Endothelial cell of umbilical vein (primary cell): ENCODE data around the gene FAM20B. TPM values are rescaled to one million over a fixed set of nuclear protein-coding genes. Genes with fewer than 3 reads are reported as not detected.

Source experiments
- BruUV-seq: library from RNA; stranded (reverse); fragments of 400-500 nt; replicated peaks from 2 replicates; lab custom pipeline; 2021; lab: Mats Ljungman, UMichigan
- CTCF ChIA-PET: fragments of 300-600, 350-600 bp; sonication (Branson Sonifier 250); formaldehyde crosslinking; loops from one replicate; lab custom pipeline; 2021; ENCODE audit warnings: antibody characterized with exemption, inconsistent platforms; lab: Charles Lee
- POLR2A ChIA-PET: fragments of 300-600, 350-600 bp; sonication (Branson Sonifier 250); formaldehyde crosslinking; loops from one replicate; lab custom pipeline; 2021; ENCODE audit warnings: antibody characterized with exemption, inconsistent platforms; lab: Charles Lee
- DNase-seq: peaks from one replicate; pipeline ENCODE4 v3.0.0-alpha.2; 2011; ENCODE audit warnings: low read depth, low spot score
- FAIRE-seq: peaks from 2 replicates; lab custom pipeline; 2011; peaks lifted over from hg19 to GRCh38; lab: Jason Lieb, UNC
- H2AFZ ChIP-seq: 2 replicates; pipeline ENCODE4 v1.6.0; 2012; ENCODE audit warnings: low read depth, low read length, control low read depth, inconsistent platforms
- H3K27ac ChIP-seq: 2 replicates; pipeline ENCODE4 v1.5.1; 2011; ENCODE audit warnings: low read depth, mild to moderate bottlenecking, control low read depth, low read length, moderate library complexity; ENCODE audit not compliant: insufficient read depth
- H3K27me3 ChIP-seq, 2 experiments: 2 replicates each; pipeline versions ENCODE4 v1.6.0 to v1.6.1; 2011; ENCODE audit warnings: low read length in 2 of 2, mixed read lengths in 1 of 2; ENCODE audit not compliant: control insufficient read depth in 2 of 2, insufficient read depth in 2 of 2
- H3K36me3 ChIP-seq, 2 experiments: 2 replicates in 1 of 2; 3 replicates in 1 of 2; pipeline ENCODE4 v1.5.1; 2011; ENCODE audit warnings: low read length in 2 of 2, mild to moderate bottlenecking in 1 of 2, moderate library complexity in 1 of 2; ENCODE audit not compliant: control insufficient read depth in 2 of 2, insufficient read depth in 2 of 2; ENCODE audit errors: extremely low read depth in 1 of 2
- H3K4me1 ChIP-seq: 3 replicates; pipeline ENCODE4 v1.5.1; 2011; ENCODE audit warnings: mild to moderate bottlenecking, low read length; ENCODE audit not compliant: control insufficient read depth, insufficient read depth; ENCODE audit errors: extremely low read depth
- H3K4me2 ChIP-seq: 2 replicates; pipeline ENCODE4 v1.6.1; 2011; ENCODE audit warnings: low read length, control low read depth, mixed read lengths; ENCODE audit not compliant: insufficient read depth
- H3K4me3 ChIP-seq, 3 experiments: fragments of 200-600 bp in 1 of 3; sonication (generic), shearing (Covaris generic) in 1 of 3; replicated peaks in 1 of 3; 2 replicates each; pipeline ENCODE4 v1.5.1; 2011 to 2016; ENCODE audit warnings: control low read depth in 3 of 3, low read length in 3 of 3, mild to moderate bottlenecking in 2 of 3, inconsistent platforms in 1 of 3, low read depth in 1 of 3, moderate library complexity in 1 of 3; ENCODE audit not compliant: insufficient read depth in 1 of 3
- H3K79me2 ChIP-seq: 2 replicates; pipeline ENCODE4 v1.6.0; 2012; ENCODE audit warnings: low read length, inconsistent platforms; ENCODE audit not compliant: control insufficient read depth, insufficient read depth
- H3K9ac ChIP-seq: replicated peaks from 2 replicates; pipeline ENCODE3; 2011; ENCODE audit warnings: low read length, control low read depth; ENCODE audit not compliant: insufficient read depth; ENCODE audit errors: extremely low read depth
- H3K9me1 ChIP-seq: replicated peaks from 3 replicates; pipeline ENCODE4 v1.6.0; 2011; ENCODE audit warnings: mild to moderate bottlenecking, low read length; ENCODE audit not compliant: control insufficient read depth, insufficient read depth; ENCODE audit errors: extremely low read depth
- H3K9me3 ChIP-seq: replicated peaks from 2 replicates; pipeline ENCODE4 v1.5.1; 2012; ENCODE audit warnings: low read length, inconsistent platforms; ENCODE audit not compliant: control insufficient read depth, insufficient read depth
- H4K20me1 ChIP-seq: replicated peaks from 2 replicates; pipeline ENCODE3; 2011; ENCODE audit warnings: mild to moderate bottlenecking, low read length; ENCODE audit not compliant: control insufficient read depth, insufficient read depth; ENCODE audit errors: extremely low read depth
- EZH2 ChIP-seq: IDR thresholded peaks from 2 replicates; pipeline ENCODE4 v1.6.1; 2012; ENCODE audit warnings: borderline replicate concordance, low read depth, mild to moderate bottlenecking, moderate library complexity, low read length, inconsistent platforms; ENCODE audit not compliant: severe bottlenecking
- FOS ChIP-seq: IDR thresholded peaks from 2 replicates; pipeline ENCODE4 v1.6.1; 2011; ENCODE audit warnings: mild to moderate bottlenecking, low read length, moderate library complexity, borderline replicate concordance; ENCODE audit not compliant: insufficient read depth
- GATA2 ChIP-seq: IDR thresholded peaks from 2 replicates; pipeline ENCODE4 v1.7.0; 2011; ENCODE audit warnings: low read depth, mild to moderate bottlenecking, moderate library complexity, mixed read lengths, low read length; ENCODE audit not compliant: insufficient read length, insufficient read depth
- JUN ChIP-seq: IDR thresholded peaks from 2 replicates; pipeline ENCODE4 v1.6.1; 2011; ENCODE audit warnings: borderline replicate concordance, low read depth; ENCODE audit not compliant: insufficient read length, insufficient read depth
- MYC ChIP-seq: IDR thresholded peaks from one replicate; pipeline ENCODE4 v1.6.1; 2011; ENCODE audit warnings: mild to moderate bottlenecking, low read depth, low read length
- POLR2A ChIP-seq: IDR thresholded peaks from 2 replicates; pipeline ENCODE4 v1.6.1; 2012; ENCODE audit warnings: low read depth, mild to moderate bottlenecking, control low read depth, low read length
- POLR2AphosphoS5 ChIP-seq: IDR thresholded peaks from 2 replicates; pipeline ENCODE4 v1.6.1; 2012; ENCODE audit warnings: low read depth, mild to moderate bottlenecking, control low read depth, low read length, moderate library complexity; ENCODE audit not compliant: insufficient read depth
- dilution Hi-C: fragments of 300-500 bp; cut with MboI; formaldehyde crosslinking; loops from one replicate; pipeline ENCODE4 v1.15.0; 2019; ENCODE audit warnings: low sequenced_read_pairs; ENCODE audit not compliant: extremely low pct_ligation_motif_present
- intact Hi-C: fragments of 100-400 bp; cut with micrococcal nuclease; formaldehyde crosslinking; loops from one replicate; pipeline ENCODE4 v1.10.0; 2022
- polyA plus RNA-seq, 4 experiments: library from polyadenylated mRNA; depleted of rRNA in 3 of 4; stranded (reverse) in 3 of 4; unstranded in 1 of 4; fragments of >200 nt; gene quantifications; 2 replicates each; pipeline versions ENCODE4 v1.2.1 to v1.2.3, GENCODE V29; 2011 to 2012; ENCODE audit warnings: missing spikeins in 1 of 4
- total RNA-seq: library from RNA; stranded (reverse); gene quantifications from 2 replicates; pipeline ENCODE4 v1.2.3, GENCODE V29; 2021
- TF ChIP-seq, protein P1 (sequence below): IDR thresholded peaks from 2 replicates; pipeline ENCODE4 v1.6.1; 2011; ENCODE audit not compliant: insufficient read depth, insufficient read length
- TF ChIP-seq, protein P2 (sequence below), 2 donors: IDR thresholded peaks; 1 replicate in 1 of 2; 2 replicates in 1 of 2; pipeline ENCODE4 v1.5.1; 2011; ENCODE audit warnings: low read length in 2 of 2, mild to moderate bottlenecking in 2 of 2, moderate library complexity in 2 of 2, control low read depth in 1 of 2, inconsistent platforms in 1 of 2, low read depth in 1 of 2; ENCODE audit not compliant: insufficient read depth in 1 of 2; ENCODE audit errors: extremely low read depth in 1 of 2

Gene FAM20B
- total and polyA plus RNA-seq, 2 donors (not counting 3 experiments of a cell fraction or from before 2014, with no cell fraction given) = 10.0 to 35.1 TPM

GRCh38 chr1:179012038-179012437, 13.7 kb upstream of the FAM20B start:
- H3K9me1 ChIP-seq = no peaks in the 10 kb centered on the region
- H3K9ac ChIP-seq = no peak overlapping the region
- intact Hi-C loops (no loop called here), dilution Hi-C loops (loop anchor here (25.0 kb wide), 1 partner anchor 250 kb away; no protein-coding TSS in a partner anchor)
- H3K4me3 ChIP-seq = no peak overlapping the region
- no peaks in the 10 kb centered on the region for H3K4me1 ChIP-seq
- H2AFZ ChIP-seq = no peak overlapping the region
- no TSS peak for BruUV-seq
- H3K9me3 ChIP-seq = no peaks in the 10 kb centered on the region
- no peak for DNase-seq
- ChIA-PET CTCF (interaction anchor here (4.5 kb wide), 1 partner anchor 9 kb away, joined by 15 read pairs; no protein-coding TSS in a partner anchor), POLR2A (no interaction called here)
- H3K4me2 ChIP-seq = no peak overlapping the region
- no peaks in the 10 kb centered on the region for H3K79me2 ChIP-seq
- peaks cover 0 to 2% of the 10 kb centered on the region in 2 experiments for H3K27me3 ChIP-seq
- FAIRE-seq = no peak
- no peaks in the 10 kb centered on the region for H4K20me1 ChIP-seq
- no peaks in the 10 kb centered on the region for H3K36me3 ChIP-seq
- H3K27ac ChIP-seq = no peak overlapping the region
- no peak for TF ChIP-seq JUN
- no peak for TF ChIP-seq POLR2AphosphoS5
- no peak for TF ChIP-seq POLR2A
- TF ChIP-seq FOS = no peak

DNA sequence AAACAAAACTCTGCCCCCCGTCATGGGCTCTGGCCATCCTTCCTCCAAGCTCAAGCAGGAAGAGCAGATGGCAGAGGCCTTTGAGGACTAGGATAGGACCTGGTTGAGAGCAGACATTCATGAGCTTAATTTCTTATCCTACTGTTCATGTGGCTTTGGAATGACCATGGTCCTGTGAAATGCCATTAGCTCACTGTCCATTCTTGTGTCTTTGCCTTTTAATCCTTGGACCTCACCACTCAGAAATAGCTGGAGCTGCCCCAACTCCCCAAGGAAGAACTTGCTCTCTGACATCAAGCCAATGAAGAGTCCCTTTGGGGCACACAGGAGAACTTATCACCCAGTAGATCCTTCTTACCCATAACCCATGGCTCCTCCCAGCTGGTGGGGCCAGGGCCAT, 11.6 kb upstream of the FAM20B start:
- H3K9me3 ChIP-seq = no peaks in the 10 kb centered on the region
- H2AFZ ChIP-seq = no peak overlapping the region
- BruUV-seq = no TSS peak
- POLR2A ChIA-PET = no interaction called here
- no peak overlapping the region for H3K4me3 ChIP-seq
- intact Hi-C loops (no loop called here), dilution Hi-C loops (loop anchor here (25.0 kb wide), 1 partner anchor 252 kb away; no protein-coding TSS in a partner anchor)
- no peaks in the 10 kb centered on the region for H3K9me1 ChIP-seq
- no peaks in the 10 kb centered on the region for H3K79me2 ChIP-seq
- no peaks in the 10 kb centered on the region for H4K20me1 ChIP-seq
- no peak for FAIRE-seq
- H3K4me2 ChIP-seq = no peak overlapping the region
- CTCF ChIA-PET = interaction anchor here (0.8 to 4.5 kb wide), 4 partner anchors 11 to 482 kb away, joined by 3 to 15 read pairs (median 4); no protein-coding TSS in a partner anchor
- H3K4me1 ChIP-seq = no peaks in the 10 kb centered on the region
- H3K27ac ChIP-seq = no peak overlapping the region
- DNase-seq = no peak
- peaks cover 0 to 2% of the 10 kb centered on the region in 2 experiments for H3K27me3 ChIP-seq
- no peaks in the 10 kb centered on the region for H3K36me3 ChIP-seq
- no peak overlapping the region for H3K9ac ChIP-seq
- TF ChIP-seq JUN = no peak
- TF ChIP-seq POLR2AphosphoS5 = no peak
- TF ChIP-seq, protein P1, sequence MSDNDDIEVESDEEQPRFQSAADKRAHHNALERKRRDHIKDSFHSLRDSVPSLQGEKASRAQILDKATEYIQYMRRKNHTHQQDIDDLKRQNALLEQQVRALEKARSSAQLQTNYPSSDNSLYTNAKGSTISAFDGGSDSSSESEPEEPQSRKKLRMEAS = no peak
- TF ChIP-seq MYC = no peak
- TF ChIP-seq POLR2A = no peak
- TF ChIP-seq EZH2 = no peak
- no peak for TF ChIP-seq GATA2
- TF ChIP-seq, protein P2, sequence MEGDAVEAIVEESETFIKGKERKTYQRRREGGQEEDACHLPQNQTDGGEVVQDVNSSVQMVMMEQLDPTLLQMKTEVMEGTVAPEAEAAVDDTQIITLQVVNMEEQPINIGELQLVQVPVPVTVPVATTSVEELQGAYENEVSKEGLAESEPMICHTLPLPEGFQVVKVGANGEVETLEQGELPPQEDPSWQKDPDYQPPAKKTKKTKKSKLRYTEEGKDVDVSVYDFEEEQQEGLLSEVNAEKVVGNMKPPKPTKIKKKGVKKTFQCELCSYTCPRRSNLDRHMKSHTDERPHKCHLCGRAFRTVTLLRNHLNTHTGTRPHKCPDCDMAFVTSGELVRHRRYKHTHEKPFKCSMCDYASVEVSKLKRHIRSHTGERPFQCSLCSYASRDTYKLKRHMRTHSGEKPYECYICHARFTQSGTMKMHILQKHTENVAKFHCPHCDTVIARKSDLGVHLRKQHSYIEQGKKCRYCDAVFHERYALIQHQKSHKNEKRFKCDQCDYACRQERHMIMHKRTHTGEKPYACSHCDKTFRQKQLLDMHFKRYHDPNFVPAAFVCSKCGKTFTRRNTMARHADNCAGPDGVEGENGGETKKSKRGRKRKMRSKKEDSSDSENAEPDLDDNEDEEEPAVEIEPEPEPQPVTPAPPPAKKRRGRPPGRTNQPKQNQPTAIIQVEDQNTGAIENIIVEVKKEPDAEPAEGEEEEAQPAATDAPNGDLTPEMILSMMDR (IDR thresholded peaks at IDR 0.05; ENCODE audit: extremely low read depth in 1 of 2, insufficient read depth in 1 of 2, low read depth in 1 of 2, low read length in 2 of 2) = no peak
